HEK293 (cell line): ENCODE data around the gene IMMP2L.

Experiments used
- CTCF ChIP-seq: fragments of 450-650 bp; formaldehyde crosslinking; IDR thresholded peaks from 2 replicates; pipeline ENCODE4 v1.5.1; 2016; ENCODE audit warnings: missing biosample characterization, missing genetic modification characterization
- REST ChIP-seq: fragments of 450-650 bp; formaldehyde crosslinking; IDR thresholded peaks from 2 replicates; pipeline ENCODE4 v1.5.1; 2016; ENCODE audit warnings: missing biosample characterization, missing genetic modification characterization
- SETDB1 ChIP-seq: IDR thresholded peaks from one replicate; pipeline ENCODE4 v1.6.1; 2017; ENCODE audit warnings: mild to moderate bottlenecking, low read length, moderate library complexity, mixed read lengths; ENCODE audit not compliant: insufficient read length
- ZNF239 ChIP-seq: fragments of 450-650 bp; formaldehyde crosslinking; IDR thresholded peaks from 2 replicates; pipeline ENCODE4 v1.5.1; 2016; ENCODE audit warnings: missing biosample characterization, missing genetic modification characterization
- ZNF660 ChIP-seq: fragments of 450-650 bp; IDR thresholded peaks from 2 replicates; pipeline ENCODE4 v1.5.1; 2018; ENCODE audit warnings: missing biosample characterization, mild to moderate bottlenecking, missing genetic modification characterization
- ZNF704 ChIP-seq: fragments of 450-650 bp; formaldehyde crosslinking; IDR thresholded peaks from 2 replicates; pipeline ENCODE4 v1.5.1; 2016; ENCODE audit warnings: missing biosample characterization, missing genetic modification characterization

- TF ChIP-seq REST, result no peak
- TF ChIP-seq CTCF, result no peak
- TF ChIP-seq SETDB1, result no peak
- no peak for TF ChIP-seq ZNF239
- TF ChIP-seq ZNF660 (tag by site-specific recombination), result no peak
- TF ChIP-seq ZNF704 (tag by site-specific recombination), result no peak
Observed at GRCh38 chr7:111294494-111294893, 267.8 kb downstream of the IMMP2L start.
